HG03354 (cell line): ENCODE measurements around the gene TMEM39A.

Source experiments
- ATAC-seq: cut with Tn5 transposase; IDR thresholded peaks from one replicate; pipeline ENCODE4 v1.9.1; 2021; ENCODE audit warnings: mild to moderate bottlenecking; ENCODE audit not compliant: unreplicated experiment, poor library complexity, severe bottlenecking

The TMEM39A gene

DNA sequence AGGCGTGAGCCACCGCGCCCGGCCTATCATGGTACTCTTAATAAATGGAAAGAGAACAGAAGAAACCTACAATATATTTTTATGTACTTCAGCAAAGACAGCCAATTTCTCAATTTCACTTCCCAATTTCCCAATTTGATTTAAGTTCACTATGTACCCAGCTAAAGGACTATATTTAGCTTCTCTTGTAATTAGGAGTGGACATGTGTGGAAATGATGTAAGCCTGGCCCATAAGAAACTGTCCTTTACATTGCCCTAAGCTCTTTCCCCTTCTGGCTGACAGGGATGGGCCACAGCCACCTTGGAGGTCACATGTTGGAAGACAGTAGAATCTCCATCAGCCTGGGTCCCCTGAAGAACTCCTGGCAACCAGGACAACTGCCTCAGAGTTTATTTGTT lies 6.2 kb downstream of the TMEM39A start:
- no peak for ATAC-seq

DNA sequence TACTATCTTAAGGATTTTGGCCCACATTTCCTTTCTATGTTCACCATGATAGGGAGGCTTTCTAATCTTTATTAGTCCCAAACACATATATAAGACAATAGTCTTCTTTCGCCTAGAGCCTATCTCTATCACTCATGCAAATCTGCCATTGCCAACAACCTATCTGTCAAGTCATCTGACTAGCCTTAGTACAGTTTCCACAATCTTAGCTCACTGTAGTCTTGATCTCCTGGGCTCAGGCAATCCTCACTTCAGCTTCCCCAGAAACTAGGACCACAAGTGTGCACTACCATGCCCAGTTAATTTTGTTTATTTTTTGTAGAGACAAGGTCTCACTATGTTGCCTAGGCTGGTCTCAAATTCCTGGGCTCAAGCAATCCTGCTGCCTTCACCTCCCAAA lies 6.9 kb downstream of the TMEM39A start:
- ATAC-seq = no peak

DNA sequence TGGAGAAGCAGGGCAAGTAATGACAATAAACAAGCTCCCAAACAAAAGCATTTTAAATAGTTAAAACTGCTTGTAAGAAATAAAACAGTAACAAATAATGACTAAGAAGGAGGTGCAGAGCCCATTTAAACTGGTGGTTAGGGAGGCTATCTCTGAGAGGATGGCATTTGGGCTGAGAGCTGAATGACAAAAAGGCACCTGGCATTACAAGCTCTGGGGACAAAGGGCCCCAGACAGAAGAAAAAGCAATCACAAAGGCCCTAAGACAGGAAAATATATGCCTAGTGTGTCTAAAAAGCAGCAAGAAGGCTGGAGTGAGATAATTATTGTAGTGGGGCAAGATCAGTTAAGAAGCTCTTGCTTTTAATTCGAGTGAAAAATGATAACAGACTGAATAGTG lies 9.6 kb downstream of the TMEM39A start:
- ATAC-seq = no peak

DNA sequence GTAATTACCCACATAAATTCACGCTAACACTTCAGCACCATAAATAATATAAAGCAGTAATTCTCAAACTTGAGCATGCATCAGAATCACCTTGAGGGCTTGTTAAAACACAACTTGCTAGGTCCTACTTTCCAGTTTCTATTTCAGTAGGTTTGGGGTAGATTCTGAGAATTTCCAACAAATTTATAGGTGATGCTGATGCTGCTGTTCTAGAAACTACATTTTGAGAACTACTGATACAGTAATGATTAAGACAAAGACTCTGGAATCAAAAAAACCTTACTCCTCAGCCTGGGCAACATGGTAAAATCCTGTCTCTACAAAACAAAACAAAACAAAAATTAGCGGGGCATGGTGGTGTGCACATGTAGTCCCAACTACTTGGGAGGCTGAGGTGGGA lies 18.8 kb downstream of the TMEM39A start:
- no peak for ATAC-seq

- ATAC-seq = no peak
Measured at GRCh38 chr3:119443179-119443578, 20.2 kb downstream of the TMEM39A start.

DNA sequence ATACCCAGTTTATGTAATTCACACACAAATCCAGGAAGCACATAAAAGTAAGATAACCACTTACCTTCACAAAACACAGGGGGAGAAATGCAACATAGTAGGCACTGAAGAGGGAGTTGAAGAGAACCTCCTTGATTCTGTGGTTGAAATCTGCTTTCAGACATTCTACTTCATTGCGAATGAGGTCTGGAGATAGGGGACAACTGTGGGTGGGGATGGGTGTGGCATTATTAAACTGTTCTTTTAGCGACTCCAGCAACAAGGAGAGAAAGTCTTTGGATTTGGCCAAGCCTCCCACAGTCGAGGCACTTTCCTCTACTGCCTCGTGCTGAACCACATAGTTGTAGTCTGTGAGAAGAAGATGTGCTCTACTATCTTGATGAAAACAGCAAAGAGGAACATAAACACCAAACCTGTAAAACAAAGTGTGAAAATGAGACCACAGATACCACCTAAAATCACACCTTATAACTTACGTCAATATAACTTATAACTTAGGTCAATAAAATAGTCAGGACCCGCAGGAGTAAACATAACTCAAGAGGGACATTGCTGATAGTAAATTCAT lies 25.6 kb downstream of the TMEM39A start:
- ATAC-seq = no peak

- no peak for ATAC-seq
Measured at GRCh38 chr3:119436977-119437376, 26.4 kb downstream of the TMEM39A start.

DNA sequence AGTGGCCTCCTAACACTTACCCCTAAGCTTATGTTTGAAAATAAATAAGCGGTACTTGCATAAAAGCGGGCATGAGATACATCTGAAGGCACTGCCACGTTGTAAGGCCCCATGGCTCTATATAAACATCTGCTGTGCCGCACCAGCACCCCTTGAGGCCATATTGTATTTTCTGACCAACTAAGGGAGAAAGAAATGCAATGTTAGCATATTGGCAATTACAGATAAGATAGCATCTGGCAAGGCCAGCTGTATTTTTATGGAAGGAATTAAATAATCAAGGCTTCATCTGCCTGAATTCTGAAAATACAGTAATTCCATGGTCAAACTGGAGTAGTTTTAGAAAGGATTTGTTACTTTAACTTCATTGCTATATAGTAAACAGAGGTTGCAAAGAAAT lies 28.7 kb downstream of the TMEM39A start:
- ATAC-seq = no peak

GRCh38 chr3:119433613-119434325 lies 29.6 kb downstream of the TMEM39A start:
- no peak for ATAC-seq

DNA sequence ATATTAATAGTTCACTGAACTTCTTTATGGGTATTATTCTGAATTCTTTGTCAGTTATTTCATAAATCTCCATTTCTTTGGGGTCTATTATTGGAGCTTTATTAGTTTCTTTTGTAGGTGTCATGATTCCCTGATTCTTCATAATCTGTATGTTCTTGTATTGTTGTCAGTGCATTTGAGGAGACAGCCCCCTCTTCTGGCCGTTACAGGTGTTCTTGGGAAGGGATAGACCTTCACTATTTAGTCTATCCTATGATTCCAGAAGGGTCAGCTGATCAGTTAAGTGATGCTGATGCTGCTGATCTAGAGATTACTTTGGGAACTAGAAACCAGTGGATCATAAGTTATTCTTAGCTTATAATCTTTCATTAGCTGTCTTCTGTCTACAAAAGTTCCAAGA lies 34.9 kb downstream of the TMEM39A start:
- ATAC-seq = no peak

DNA sequence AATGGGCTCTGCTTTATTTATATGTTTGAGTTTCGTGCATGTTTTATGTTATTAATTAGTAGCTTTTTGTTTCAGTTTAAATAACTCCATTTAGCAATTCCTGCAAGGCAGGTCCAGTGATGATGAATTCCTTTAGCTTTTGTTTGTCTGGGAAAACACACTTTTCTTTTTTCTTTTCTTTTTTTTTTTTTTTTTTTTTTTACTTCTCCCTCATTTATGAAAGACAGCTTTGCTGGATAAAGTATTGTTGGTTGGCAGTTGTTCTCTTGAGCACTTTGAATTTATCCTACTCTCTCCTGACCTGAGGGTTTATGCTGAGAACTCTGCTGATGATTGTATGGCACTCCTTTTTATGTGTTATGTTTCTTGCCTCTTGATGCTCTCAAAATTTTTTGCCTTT lies 35.7 kb downstream of the TMEM39A start:
- no peak for ATAC-seq

DNA sequence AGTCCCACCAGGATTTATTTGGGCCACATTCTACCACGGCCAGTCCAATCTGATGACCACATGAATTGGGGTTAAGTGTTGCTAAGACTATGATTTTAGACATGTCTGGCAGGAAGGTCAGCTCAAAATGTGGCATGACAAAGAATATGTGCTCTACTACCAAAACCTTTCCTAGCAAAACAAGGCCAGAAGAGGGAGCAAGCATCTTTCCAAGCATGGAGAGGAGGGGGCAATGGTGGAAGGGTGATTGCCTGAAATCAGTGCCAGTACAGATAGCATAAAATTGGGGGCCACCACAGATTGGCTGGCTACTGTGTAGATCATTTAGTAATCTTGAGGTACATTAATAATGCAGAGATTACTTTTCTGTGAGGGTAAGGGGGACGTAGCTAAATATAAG lies 43.2 kb downstream of the TMEM39A start:
- ATAC-seq = no peak

GRCh38 chr3:119418641-119419040 lies 44.8 kb downstream of the TMEM39A start:
- ATAC-seq = no peak

GRCh38 chr3:119417771-119418512 lies 45.5 kb downstream of the TMEM39A start:
- ATAC-seq = no peak

DNA sequence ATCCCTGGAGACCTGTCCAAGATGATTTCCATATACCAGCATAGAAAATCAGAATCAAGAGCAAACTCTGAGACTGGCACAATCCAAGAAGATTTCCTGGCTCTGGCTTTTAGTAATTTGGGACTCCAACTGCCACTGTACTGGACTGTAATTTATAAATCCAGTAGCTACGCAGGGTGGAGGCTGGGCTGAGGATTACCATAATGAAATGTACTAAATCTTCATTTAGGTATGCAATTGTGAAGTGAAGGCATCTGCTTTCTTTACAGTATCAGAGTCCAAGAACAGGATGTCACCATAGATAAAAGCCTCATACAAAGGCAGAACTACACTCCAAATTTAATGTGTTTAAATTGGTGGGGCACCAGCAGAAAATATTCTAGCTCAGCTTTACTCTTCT lies 46.5 kb downstream of the TMEM39A start:
- no peak for ATAC-seq

GRCh38 chr3:119413603-119414280 lies 49.7 kb downstream of the TMEM39A start:
- no peak for ATAC-seq

DNA sequence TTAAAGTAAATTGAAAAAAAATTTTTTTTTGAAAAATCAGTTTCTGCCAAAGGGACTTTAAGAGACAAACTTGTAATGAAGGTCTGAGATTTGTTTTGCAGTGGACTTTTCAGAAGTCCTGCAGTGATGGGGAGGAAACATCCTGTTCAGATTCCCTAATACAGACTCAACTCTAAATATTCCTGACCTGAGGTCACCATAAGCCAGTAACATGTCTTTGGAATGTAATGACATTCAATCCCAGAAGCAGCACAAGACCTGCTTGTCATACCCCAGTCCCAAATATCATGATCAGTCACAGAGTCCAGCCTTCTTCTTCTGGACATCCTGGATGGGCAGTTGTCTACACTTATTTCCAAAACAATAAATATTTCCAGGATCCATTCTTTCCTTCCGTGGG lies 53.6 kb downstream of the TMEM39A start:
- no peak for ATAC-seq

DNA sequence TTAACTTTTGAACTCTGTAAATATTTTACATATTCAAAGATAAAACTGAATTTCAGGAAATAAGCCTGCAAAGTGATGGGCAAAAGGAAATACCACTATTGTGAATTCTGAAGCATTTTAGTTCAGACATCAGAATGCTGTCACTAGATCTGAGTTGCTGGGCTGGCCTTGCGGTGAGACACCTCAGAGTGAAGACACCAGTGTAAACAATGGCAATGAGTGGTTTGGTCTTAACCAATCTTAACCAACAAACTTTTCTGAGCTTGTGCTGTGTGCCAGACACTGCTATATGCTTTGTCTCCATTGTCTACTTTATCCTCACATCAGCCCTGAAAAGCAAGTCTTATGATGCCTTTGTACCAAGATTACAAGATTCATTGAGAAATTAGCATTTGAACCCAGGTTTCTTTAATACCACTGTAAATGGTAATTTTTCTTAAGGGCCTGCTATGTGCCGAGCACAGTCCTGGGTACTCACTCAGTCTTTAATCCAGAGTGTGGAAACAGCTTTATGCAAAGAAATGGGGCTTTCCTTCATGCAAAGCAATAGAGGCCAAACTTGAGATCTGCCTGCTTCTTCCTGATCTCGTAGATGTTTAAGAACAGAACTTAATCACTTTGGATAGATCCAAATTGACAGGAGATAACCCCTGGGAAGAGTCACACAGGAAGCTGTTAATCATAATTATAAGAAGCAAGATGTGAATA lies 55.0 kb downstream of the TMEM39A start:
- ATAC-seq = no peak

GRCh38 chr3:119405315-119405714 lies 58.1 kb downstream of the TMEM39A start:
- no peak for ATAC-seq

DNA sequence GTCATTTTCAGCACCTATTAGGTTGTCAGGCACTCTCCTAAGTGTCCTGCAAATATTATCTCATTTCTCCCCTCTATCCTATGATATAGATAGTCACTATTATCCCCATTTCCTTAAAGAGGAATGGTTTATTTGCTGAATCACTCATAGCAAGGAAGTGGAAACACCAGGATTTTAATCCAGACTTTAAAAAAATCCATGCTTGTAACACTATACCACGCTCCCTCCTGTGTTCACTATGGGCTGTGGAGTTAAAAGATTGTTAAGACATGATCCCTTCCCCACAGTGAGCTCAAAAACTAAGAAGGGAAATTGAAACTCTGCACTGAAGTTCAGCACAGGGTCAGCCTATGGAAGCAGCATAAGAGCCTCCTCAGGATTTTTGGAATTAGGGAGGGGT lies 60.2 kb downstream of the TMEM39A start:
- no peak for ATAC-seq
